GM21526 (cell line): ENCODE measurements around the gene DTNB.

Experiments used
- ATAC-seq: cut with Tn5 transposase; IDR thresholded peaks from one replicate; pipeline ENCODE4 v1.9.1; 2021; ENCODE audit warnings: moderate library complexity; ENCODE audit not compliant: unreplicated experiment, low FRiP score

The DTNB gene

GRCh38 chr2:25402477-25402876 lies 270.9 kb downstream of the DTNB start:
- no peak for ATAC-seq

GRCh38 chr2:25401307-25402026 lies 271.9 kb downstream of the DTNB start:
- ATAC-seq = no peak

DNA sequence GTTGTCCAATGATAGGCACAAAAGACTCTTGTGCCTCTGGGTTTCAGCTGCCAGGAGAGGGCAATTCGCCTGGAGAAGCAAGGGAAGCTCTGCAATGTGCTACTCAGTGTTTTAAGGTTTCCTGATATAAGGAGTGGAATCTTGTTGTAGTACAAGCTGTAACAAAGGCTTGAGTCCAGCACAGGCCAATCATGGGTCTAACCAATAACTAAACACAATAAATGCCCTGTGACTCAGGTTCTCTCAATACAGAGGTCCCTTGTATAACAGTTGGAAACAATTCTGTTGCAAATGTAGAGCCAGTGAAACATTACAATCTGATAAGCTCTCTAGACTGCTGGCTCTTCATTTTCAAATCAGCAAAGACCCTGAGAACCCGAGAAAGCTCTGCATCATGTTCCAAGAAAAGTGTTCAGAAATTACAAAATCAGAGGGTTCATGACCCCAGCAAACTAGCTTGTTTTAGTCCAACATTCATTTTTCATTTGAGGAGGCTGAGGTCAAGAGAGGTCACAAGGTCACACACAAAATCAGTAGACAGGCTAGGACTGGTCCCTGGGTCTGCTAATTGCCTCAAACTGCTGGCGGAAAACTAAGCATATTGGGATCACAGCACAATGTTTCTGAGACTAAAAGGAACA lies 272.7 kb downstream of the DTNB start:
- no peak for ATAC-seq

GRCh38 chr2:25400169-25400568 lies 273.2 kb downstream of the DTNB start:
- ATAC-seq = no peak

GRCh38 chr2:25398534-25398933 lies 274.8 kb downstream of the DTNB start:
- no peak for ATAC-seq

DNA sequence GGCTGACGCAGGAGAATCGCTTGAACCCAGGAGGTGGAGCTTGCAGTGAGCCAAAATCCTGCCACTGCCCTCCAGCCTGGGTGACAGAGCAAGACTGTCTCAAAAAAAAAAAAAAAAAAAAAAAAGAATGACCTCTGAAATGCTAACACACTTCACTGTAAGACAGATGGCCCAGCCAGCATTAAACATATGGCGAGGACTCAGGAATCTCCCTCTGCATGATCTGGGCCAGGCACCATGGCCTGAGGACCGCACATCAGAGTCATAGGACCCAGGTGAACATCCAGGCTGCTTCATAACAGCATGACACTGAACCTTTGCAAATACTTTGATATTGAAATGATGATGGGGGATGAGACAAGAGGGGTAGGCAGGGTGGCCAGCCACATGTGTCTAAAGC lies 275.6 kb downstream of the DTNB start:
- no peak for ATAC-seq

DNA sequence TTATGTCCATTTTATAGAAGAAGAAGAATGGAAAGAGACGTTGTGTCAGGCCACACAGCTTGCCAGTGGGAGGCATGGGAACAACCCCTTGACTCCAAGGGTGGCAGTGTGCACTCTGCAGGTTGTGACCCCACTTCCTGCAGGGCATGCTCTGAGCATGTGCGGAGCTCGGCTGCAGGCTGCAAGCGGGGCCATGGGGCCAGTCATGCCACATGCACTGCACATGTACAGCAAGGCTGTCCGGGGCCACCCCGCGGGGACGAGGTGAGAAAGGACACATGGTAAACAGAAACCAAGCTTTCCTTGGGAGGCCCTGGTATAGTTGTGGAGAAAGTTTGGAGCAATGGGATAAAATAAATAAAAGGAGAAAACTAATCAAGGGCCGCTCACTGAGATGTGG lies 284.2 kb downstream of the DTNB start:
- no peak for ATAC-seq

DNA sequence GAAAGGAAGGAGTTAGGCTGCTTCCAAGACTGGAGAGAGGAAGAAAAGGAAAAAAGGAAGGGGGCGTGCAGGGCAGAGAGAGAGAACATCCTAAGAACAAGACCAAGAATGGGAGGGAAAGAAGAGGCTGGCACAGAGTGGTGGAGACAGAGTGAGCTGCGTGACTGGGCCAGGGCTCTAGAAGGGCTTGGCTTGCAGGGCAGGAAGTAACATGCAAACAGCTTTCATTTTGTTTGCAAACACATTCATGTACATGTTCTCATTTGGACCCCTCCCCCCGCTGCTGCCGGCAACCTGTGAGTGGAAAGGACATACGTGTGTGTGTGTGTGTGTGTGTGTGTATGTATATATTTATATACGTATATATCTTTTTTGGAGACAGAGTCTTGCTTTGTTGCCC lies 284.9 kb downstream of the DTNB start:
- ATAC-seq = no peak

DNA sequence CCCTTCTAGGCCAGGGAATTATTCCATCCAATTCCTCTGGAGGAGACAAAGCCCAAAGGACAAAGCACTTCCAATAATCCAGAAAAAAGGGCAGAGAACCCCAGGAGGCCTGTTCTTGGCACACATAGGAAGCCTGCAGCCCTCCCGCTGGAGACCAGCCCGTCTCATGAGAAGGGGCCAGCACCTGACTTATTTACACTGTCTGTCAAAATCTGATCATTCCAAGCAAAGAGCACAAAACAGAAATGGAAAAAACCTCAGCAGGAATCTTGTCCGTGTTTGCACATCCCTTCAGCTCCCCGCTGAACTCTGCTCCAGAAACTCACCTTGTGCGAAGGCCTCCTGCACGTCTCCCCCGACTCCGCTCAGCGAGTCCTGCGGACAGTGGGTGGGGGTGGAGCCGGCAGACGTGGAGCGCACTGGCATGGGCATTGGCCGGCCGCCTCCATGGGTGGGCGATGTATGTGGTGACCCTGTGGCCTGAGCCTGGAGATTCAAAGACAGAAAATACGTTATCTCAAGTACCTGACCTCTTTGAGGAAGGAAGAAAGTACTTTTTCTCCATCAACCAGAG lies 285.4 kb downstream of the DTNB start:
- ATAC-seq = no peak

DNA sequence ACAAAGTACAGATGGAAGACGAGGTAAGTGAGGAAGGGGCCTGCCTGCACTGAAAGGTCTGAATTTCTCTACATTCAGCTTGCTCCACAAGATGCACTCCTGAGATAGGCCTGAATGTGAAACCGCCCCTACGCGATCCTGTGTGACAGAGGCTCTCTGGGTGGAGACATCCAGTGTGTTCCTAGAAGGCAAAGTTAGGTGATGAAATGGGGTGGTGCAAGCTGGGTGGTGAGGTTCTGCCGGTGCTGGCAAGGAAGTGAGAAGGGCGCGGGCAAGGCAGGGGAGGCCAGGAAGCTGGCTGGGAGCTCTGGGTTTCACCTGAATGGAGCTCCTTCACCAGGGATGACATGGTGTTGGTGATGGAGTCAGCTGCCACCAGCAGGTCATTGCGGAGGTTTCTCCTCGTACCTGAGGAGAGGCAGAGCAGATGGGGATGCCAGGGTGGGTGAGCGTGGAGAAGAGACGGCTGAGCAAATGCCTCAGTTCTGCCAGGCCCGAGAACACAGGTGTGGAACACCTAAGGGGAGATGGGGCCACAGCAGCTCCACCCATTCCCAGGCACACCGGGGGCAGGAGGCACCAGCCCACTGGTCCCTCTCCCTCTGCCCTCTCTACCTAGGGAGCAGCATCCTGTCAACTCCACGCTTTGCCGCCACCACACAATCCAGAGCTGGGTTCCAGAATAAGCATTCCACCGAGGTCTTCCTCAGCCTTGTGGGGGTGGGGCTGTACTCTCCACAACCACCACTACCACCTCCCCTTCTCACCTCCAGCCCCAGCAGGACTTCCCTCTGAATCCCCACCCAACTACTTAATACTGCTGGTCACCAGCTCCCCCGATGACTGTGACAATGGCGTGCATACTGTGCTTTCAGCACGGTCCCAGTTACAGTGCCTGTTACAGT lies 286.2 kb downstream of the DTNB start:
- ATAC-seq = no peak

GRCh38 chr2:25385910-25386309 lies 287.5 kb downstream of the DTNB start:
- ATAC-seq = no peak

- ATAC-seq = no peak
Measured at GRCh38 chr2:25383806-25384205, 289.6 kb downstream of the DTNB start.

DNA sequence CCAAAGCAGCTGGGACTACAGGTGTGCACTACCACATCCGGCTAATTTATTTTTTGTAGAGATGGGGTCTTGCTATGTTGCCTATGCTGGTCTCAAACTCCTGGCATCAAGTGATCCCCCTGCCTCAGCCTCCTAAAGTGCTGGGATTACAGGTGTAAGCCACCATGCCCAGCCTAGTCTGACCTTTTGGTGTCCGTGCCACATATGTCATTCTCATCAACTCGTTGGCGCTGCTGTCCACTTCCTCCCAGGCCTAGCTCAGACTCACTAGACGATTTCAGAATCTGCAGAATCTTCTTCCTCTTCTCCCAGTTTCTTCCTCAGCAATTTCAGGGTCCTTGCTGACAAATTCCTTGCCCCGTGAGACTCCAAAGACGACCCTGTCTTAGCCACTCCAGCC lies 291.9 kb downstream of the DTNB start:
- ATAC-seq = no peak

DNA sequence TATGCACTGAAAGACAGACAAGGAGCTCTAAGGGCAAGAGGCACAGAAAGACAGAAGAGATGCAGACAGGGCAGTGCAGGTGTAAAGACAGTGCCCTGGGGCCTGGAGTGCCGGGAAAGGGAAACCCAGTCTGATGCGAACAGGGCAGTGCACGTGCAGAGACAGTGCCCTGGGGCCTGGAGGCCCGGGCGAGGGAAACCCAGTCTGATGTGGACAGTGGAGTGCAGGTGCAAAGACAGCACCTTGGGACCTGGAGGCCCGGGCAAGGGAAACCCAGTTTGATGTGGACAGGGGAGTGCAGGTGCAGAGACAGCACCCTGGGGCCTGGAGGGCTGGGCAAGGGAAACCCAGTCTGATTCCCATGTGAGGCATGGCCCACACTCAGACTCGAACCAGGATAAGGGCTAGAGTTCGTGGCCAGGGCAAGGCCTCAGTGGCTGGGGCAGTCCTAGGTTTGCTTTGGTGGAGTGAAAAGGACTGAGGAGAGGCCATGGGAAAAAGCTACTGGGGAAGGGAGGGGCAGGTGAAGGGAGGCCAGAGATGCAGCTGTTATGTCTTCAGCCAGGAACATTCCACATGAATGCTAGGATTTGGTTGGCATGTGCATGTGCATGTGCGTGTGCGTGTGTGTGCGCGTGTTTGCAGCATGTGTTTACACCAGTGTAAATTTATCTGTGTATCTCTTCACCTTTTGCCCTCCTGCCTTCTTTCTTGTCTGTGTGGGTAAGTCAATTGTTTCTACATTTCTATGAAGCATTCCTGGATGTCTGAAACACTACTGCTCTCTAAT lies 292.6 kb downstream of the DTNB start:
- no peak for ATAC-seq

- no peak for ATAC-seq
Measured at GRCh38 chr2:25380023-25380422, 293.4 kb downstream of the DTNB start.

DNA sequence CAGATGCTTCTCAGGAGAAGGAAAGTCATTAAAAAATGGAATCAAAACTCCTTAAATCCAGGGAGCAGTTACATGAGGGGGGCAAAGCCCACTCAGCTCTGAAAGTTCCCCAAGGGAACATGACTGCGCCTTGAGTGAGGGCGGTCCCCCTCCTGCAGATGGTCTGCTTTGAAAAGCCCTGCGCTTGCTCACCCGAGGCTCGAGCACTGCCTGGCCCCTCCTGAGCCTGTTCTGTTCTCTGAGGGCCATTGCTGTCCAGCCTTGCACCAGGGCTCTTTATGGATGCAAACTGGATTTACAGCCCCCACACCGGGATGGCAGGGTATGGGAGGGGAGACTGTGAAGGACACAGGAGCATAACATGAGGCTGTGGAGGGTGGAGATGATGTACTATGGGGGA lies 293.8 kb downstream of the DTNB start:
- no peak for ATAC-seq

- no peak for ATAC-seq
Measured at GRCh38 chr2:25378731-25379490, 294.5 kb downstream of the DTNB start.

GRCh38 chr2:25377822-25378421 lies 295.5 kb downstream of the DTNB start:
- no peak for ATAC-seq
